ENCODE results near the gene MIX23.
A peak's percentile ranks its signal among the peaks of the same experiment; 100 is the strongest.

The MIX23 gene

DNA sequence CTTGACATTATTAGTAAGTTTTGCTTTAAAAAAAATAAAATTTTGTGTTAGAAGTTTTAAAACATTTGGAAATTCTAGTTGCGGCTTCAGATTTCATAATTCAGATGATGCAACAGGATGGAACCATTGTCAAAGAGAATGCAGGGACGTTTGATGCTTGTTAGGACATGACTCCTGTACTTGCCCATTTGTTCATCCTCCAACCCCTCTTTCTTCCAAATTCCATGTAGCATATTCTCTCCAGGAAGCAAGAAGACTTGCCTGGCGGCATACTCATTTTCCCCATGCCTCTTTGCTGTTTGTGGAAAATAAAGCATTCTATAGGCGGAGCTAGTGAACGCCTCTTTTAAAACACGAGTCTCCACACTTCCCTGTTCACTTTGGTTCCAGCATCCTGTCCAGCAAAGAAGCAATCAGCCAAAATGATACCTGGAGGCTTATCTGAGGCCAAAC, 58.1 kb downstream of the MIX23 start, which contains the start of gene CSTA:
TSS of gene CSTA (plus strand) at position 378 of the 453 bp plus-strand sequence. CDS start at position 423, 45 bp downstream.
- Histone ChIP-seq H3K27ac (ENCODE audit: low read depth, low read length) (no peak within 1 kb of the TSS), H3K9ac (ENCODE audit: low read depth in 1 of 2, low read length in 2 of 2) (no peak within 1 kb of the TSS), H3K27me3 (ENCODE audit: control insufficient read depth in 1 of 2, insufficient read depth in 2 of 2, low read length in 2 of 2) (no peaks in the 10 kb centered on the region), H3K4me1 (ENCODE audit: control insufficient read depth in 1 of 2, insufficient read depth in 2 of 2, low read length in 2 of 2) (peaks cover 5 to 8% of the 10 kb centered on the region in 2 donors), H3K36me3 (ENCODE audit: control insufficient read depth in 1 of 2, insufficient read depth in 2 of 2, low read length in 2 of 2) (no peaks in the 10 kb centered on the region), H3K9me3 (ENCODE audit: control insufficient read depth in 1 of 2, low read length in 2 of 2) (no peaks in the 10 kb centered on the region), H3K4me3 (ENCODE audit: low read depth in 1 of 2, low read length in 2 of 2) (no peak within 1 kb of the TSS)

- Histone ChIP-seq H3K4me3 (ENCODE audit: low read depth in 1 of 2, low read length in 2 of 2) (no peak overlapping the region), H3K9ac (ENCODE audit: low read depth in 1 of 2, low read length in 2 of 2) (no peak overlapping the region), H3K36me3 (ENCODE audit: control insufficient read depth in 1 of 2, insufficient read depth in 2 of 2, low read length in 2 of 2) (no peaks in the 10 kb centered on the region), H3K9me3 (ENCODE audit: control insufficient read depth in 1 of 2, low read length in 2 of 2) (peaks cover 0 to 7% of the 10 kb centered on the region in 2 donors), H3K27me3 (ENCODE audit: control insufficient read depth in 1 of 2, insufficient read depth in 2 of 2, low read length in 2 of 2) (no peaks in the 10 kb centered on the region), H3K27ac (ENCODE audit: low read depth, low read length) (no peak overlapping the region), H3K4me1 (ENCODE audit: control insufficient read depth in 1 of 2, insufficient read depth in 2 of 2, low read length in 2 of 2) (peaks cover 5 to 8% of the 10 kb centered on the region in 2 donors)
Measured at GRCh38 chr3:122322095-122323075, 60.6 kb downstream of the MIX23 start.

DNA sequence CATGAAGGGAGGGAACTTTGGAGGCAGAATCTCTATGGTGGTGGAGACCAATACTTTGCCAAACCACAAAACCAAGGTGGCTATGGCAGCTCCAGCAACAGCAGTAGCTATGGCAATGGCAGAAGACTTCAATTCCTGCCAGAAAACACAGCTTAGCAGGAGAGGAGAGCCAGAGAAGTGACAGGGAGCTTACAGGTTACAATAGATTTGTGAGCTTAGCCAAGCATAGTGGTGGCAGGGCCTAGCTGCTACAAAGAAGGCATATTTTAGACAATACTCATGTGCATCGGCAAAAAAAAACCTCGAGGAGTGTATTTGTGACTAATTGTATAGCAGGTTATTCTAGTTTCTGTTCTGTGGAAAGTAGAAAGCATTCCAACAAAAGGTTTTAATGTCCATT, 64.4 kb downstream of the MIX23 start:
- no peaks in the 10 kb centered on the region for H3K36me3 ChIP-seq (ENCODE audit: control insufficient read depth in 1 of 2, insufficient read depth in 2 of 2, low read length in 2 of 2)
- peaks cover 0 to 3% of the 10 kb centered on the region in 2 donors for H3K27me3 ChIP-seq (ENCODE audit: control insufficient read depth in 1 of 2, insufficient read depth in 2 of 2, low read length in 2 of 2)
- H3K4me3 ChIP-seq (ENCODE audit: low read depth in 1 of 2, low read length in 2 of 2): no peak overlapping the region
- H3K9ac ChIP-seq (ENCODE audit: low read depth in 1 of 2, low read length in 2 of 2): no peak overlapping the region
- no peak overlapping the region for H3K27ac ChIP-seq (ENCODE audit: low read depth, low read length)
- peaks cover 5% of the 10 kb centered on the region in 2 donors for H3K4me1 ChIP-seq (ENCODE audit: control insufficient read depth in 1 of 2, insufficient read depth in 2 of 2, low read length in 2 of 2)
- peaks cover 0 to 7% of the 10 kb centered on the region in 2 donors for H3K9me3 ChIP-seq (ENCODE audit: control insufficient read depth in 1 of 2, low read length in 2 of 2)

GRCh38 chr3:122316368-122316767, 66.7 kb downstream of the MIX23 start:
- Histone ChIP-seq H3K27me3 (ENCODE audit: control insufficient read depth in 1 of 2, insufficient read depth in 2 of 2, low read length in 2 of 2) (peaks cover 0 to 3% of the 10 kb centered on the region in 2 donors), H3K4me3 (ENCODE audit: low read depth in 1 of 2, low read length in 2 of 2) (no peak overlapping the region), H3K27ac (ENCODE audit: low read depth, low read length) (no peak overlapping the region), H3K4me1 (ENCODE audit: control insufficient read depth in 1 of 2, insufficient read depth in 2 of 2, low read length in 2 of 2) (no peaks in the 10 kb centered on the region), H3K9me3 (ENCODE audit: control insufficient read depth in 1 of 2, low read length in 2 of 2) (peaks cover 0 to 7% of the 10 kb centered on the region in 2 donors), H3K9ac (ENCODE audit: low read depth in 1 of 2, low read length in 2 of 2) (no peak overlapping the region), H3K36me3 (ENCODE audit: control insufficient read depth in 1 of 2, insufficient read depth in 2 of 2, low read length in 2 of 2) (no peaks in the 10 kb centered on the region)

DNA sequence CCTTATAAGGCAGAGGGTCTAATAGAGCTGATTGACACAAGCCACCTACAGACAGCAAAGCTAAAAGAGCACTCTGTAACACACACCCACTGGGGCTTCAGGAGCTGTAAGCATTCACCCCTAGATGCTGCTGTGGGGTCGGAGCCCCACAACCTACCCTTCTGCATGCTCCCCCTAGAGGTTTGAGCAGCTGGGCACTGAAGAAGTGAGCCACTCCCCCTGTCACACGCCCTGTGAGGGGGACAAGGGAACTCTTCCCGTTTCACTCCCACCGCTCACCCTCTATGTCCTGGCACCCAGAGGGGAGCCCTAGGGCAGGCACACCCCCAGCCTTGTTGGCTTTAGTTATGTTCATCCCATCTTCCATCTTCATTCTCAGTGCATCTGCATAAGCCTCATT, 67.4 kb downstream of the MIX23 start:
- H3K9me3 ChIP-seq (ENCODE audit: control insufficient read depth in 1 of 2, low read length in 2 of 2): peaks cover 0 to 7% of the 10 kb centered on the region in 2 donors
- H3K4me3 ChIP-seq (ENCODE audit: low read depth in 1 of 2, low read length in 2 of 2): no peak overlapping the region
- H3K9ac ChIP-seq (ENCODE audit: low read depth in 1 of 2, low read length in 2 of 2): no peak overlapping the region
- H3K27me3 ChIP-seq (ENCODE audit: control insufficient read depth in 1 of 2, insufficient read depth in 2 of 2, low read length in 2 of 2): peaks cover 0 to 3% of the 10 kb centered on the region in 2 donors
- peaks cover 5 to 7% of the 10 kb centered on the region in 2 donors for H3K4me1 ChIP-seq (ENCODE audit: control insufficient read depth in 1 of 2, insufficient read depth in 2 of 2, low read length in 2 of 2)
- H3K36me3 ChIP-seq (ENCODE audit: control insufficient read depth in 1 of 2, insufficient read depth in 2 of 2, low read length in 2 of 2): no peaks in the 10 kb centered on the region
- H3K27ac ChIP-seq (ENCODE audit: low read depth, low read length): no peak overlapping the region

DNA sequence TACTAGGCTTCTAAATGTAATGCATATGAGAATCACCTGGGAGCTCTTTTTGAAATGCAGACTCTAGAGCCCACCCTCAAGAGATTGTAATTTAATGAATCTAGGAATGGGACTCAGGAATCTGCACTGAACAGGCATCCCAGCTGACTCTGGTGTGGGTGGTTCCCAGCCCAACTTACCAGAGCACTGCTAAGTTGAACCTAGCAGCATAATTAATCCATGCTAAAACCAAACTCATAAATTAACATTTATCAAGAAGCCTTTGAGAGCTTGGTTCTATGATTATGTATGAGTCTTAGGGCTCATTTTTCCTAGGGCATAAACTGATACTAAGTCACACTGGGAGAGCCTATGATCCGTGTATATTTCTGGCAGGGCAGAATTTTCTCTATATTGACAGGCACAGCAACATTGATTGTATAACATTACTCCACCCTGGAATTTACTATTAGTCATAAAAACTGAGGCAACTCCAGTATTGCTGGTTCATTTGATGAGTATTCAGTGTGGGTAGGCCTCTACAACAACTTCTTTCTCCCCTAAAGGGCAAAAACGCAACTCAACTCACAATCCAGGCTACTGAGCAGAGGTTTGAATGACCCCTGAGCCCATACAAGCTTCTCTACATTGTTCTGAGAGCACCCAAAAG, 68.7 kb downstream of the MIX23 start:
- Histone ChIP-seq H3K4me3 (ENCODE audit: low read depth in 1 of 2, low read length in 2 of 2) (no peak overlapping the region), H3K9ac (ENCODE audit: low read depth in 1 of 2, low read length in 2 of 2) (no peak overlapping the region), H3K36me3 (ENCODE audit: control insufficient read depth in 1 of 2, insufficient read depth in 2 of 2, low read length in 2 of 2) (no peaks in the 10 kb centered on the region), H3K27me3 (ENCODE audit: control insufficient read depth in 1 of 2, insufficient read depth in 2 of 2, low read length in 2 of 2) (peaks cover 0 to 3% of the 10 kb centered on the region in 2 donors), H3K9me3 (ENCODE audit: control insufficient read depth in 1 of 2, low read length in 2 of 2) (peaks cover 0 to 2% of the 10 kb centered on the region in 2 donors), H3K27ac (ENCODE audit: low read depth, low read length) (no peak overlapping the region), H3K4me1 (ENCODE audit: control insufficient read depth in 1 of 2, insufficient read depth in 2 of 2, low read length in 2 of 2) (peaks cover 6 to 15% of the 10 kb centered on the region in 2 donors)

DNA sequence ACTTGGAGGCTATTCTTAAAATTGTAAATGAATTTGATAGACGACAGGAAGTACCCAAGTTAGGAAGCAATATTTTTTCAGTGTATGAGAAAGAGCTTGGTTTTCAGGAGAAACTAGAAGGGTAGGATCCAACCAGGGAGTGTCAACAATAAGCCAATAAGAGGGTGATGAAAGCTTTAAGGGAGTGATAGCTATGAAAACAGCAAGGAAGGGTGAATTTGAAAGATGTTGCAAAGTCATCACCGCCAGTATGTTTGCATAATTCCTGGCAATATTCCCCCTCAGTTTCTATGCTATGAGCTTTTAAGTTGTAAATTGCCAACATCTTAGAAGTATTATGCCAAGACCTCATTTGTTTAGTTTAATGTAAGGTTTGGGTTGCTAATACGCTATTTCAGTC, 69.8 kb downstream of the MIX23 start:
- Histone ChIP-seq H3K27me3 (ENCODE audit: control insufficient read depth in 1 of 2, insufficient read depth in 2 of 2, low read length in 2 of 2) (peaks cover 0 to 3% of the 10 kb centered on the region in 2 donors), H3K4me3 (ENCODE audit: low read depth in 1 of 2, low read length in 2 of 2) (no peak overlapping the region), H3K9ac (ENCODE audit: low read depth in 1 of 2, low read length in 2 of 2) (no peak overlapping the region), H3K36me3 (ENCODE audit: control insufficient read depth in 1 of 2, insufficient read depth in 2 of 2, low read length in 2 of 2) (no peaks in the 10 kb centered on the region), H3K4me1 (ENCODE audit: control insufficient read depth in 1 of 2, insufficient read depth in 2 of 2, low read length in 2 of 2) (peaks cover 6 to 15% of the 10 kb centered on the region in 2 donors), H3K9me3 (ENCODE audit: control insufficient read depth in 1 of 2, low read length in 2 of 2) (no peaks in the 10 kb centered on the region), H3K27ac (ENCODE audit: low read depth, low read length) (no peak overlapping the region)

- H3K27ac ChIP-seq (ENCODE audit: low read depth, low read length): no peak overlapping the region
- H3K27me3 ChIP-seq (ENCODE audit: control insufficient read depth in 1 of 2, insufficient read depth in 2 of 2, low read length in 2 of 2): peaks cover 0 to 3% of the 10 kb centered on the region in 2 donors
- no peak overlapping the region for H3K9ac ChIP-seq (ENCODE audit: low read depth in 1 of 2, low read length in 2 of 2)
- no peaks in the 10 kb centered on the region for H3K36me3 ChIP-seq (ENCODE audit: control insufficient read depth in 1 of 2, insufficient read depth in 2 of 2, low read length in 2 of 2)
- peaks cover 6 to 15% of the 10 kb centered on the region in 2 donors for H3K4me1 ChIP-seq (ENCODE audit: control insufficient read depth in 1 of 2, insufficient read depth in 2 of 2, low read length in 2 of 2)
- H3K9me3 ChIP-seq (ENCODE audit: control insufficient read depth in 1 of 2, low read length in 2 of 2): no peaks in the 10 kb centered on the region
- H3K4me3 ChIP-seq (ENCODE audit: low read depth in 1 of 2, low read length in 2 of 2): no peak overlapping the region
Measured at GRCh38 chr3:122312826-122313225, 70.2 kb downstream of the MIX23 start.

DNA sequence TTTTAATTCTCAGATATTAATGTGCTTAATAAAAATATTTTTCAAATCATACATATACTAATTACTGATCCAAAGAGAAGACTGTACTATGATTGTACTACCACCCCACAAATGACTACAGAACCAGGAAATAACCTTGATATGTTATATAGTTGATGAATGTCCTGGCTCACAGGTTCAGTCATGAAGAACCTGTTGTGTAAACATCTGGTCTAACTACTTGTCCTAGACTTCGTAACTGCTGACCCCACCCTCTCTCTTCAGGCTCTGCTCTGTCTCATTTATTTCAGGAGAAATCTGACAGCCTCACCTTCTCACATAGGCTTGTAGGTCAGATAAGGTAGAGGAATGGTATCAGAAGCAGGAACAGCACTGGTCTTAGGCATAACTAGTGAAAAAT, 72.7 kb downstream of the MIX23 start:
- H3K36me3 ChIP-seq (ENCODE audit: control insufficient read depth in 1 of 2, insufficient read depth in 2 of 2, low read length in 2 of 2): no peaks in the 10 kb centered on the region
- peak overlapping the region; percentile 43 for H3K27ac ChIP-seq (ENCODE audit: low read depth, low read length)
- H3K9me3 ChIP-seq (ENCODE audit: control insufficient read depth in 1 of 2, low read length in 2 of 2): no peaks in the 10 kb centered on the region
- H3K9ac ChIP-seq (ENCODE audit: low read depth in 1 of 2, low read length in 2 of 2): peak overlapping the region in 1 of 2 donors; percentile 48
- no peak overlapping the region for H3K4me3 ChIP-seq (ENCODE audit: low read depth in 1 of 2, low read length in 2 of 2)
- no peaks in the 10 kb centered on the region for H3K27me3 ChIP-seq (ENCODE audit: control insufficient read depth in 1 of 2, insufficient read depth in 2 of 2, low read length in 2 of 2)
- peaks cover 15 to 25% of the 10 kb centered on the region in 2 donors for H3K4me1 ChIP-seq (ENCODE audit: control insufficient read depth in 1 of 2, insufficient read depth in 2 of 2, low read length in 2 of 2)
